Frontal cortex (tissue), 4 donors: ENCODE results near the gene BMP6. TPM values are rescaled to one million over a fixed set of nuclear protein-coding genes. Genes with fewer than 3 reads are reported as not detected.
A peak's percentile ranks its signal among the peaks of the same experiment; 100 is the strongest.
"Not testable (repeated sequence)": the region's sequence is repeated elsewhere in the genome, so short reads cannot be mapped to it uniquely, and the experiment has no call there.

Experiments used
- DNase-seq, 2 donors: peaks; one replicate each; pipeline ENCODE4 v3.0.0; 2012; ENCODE audit warnings: low spot score in 2 of 2
- FAIRE-seq: peaks from 2 replicates; lab custom pipeline; 2012; peaks lifted over from hg19 to GRCh38; lab: Jason Lieb, UNC
- total RNA-seq: library from RNA; depleted of rRNA; stranded (reverse); fragments of >200 nt; gene quantifications from one replicate; pipeline ENCODE4 v1.2.3, GENCODE V29; 2014
- donor health status: control.
- donor health status: control.
- donor health status: control.

The BMP6 gene
- total RNA-seq, 1 donor from 2014 or later = 4.9 TPM

DNA sequence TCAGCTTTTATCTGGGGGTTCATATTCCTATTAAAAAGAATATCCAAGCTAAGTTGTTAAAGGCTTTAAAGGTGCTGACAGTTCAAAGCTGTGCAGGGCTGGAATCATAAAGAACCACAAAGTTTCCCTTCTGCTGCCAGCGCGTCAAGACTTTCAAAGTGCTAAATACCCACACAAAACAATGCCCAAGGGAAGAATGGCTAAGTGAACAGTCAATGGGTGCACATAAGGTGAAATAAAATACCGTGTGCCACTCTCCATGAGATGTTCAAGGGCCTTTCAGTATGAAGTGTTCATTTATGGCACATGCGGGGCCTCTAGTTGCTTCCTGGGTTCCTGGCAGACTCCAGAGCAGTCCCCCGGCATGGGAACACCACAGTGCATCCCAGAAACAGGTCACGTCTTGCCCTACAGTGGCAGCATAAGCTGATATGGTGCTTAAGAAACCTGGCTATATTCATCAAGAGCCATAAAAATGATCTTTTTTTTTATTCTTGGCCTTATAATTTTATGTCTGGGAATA, 170.6 kb downstream of the BMP6 start:
- FAIRE-seq (no peak), DNase-seq (no peak)

DNA sequence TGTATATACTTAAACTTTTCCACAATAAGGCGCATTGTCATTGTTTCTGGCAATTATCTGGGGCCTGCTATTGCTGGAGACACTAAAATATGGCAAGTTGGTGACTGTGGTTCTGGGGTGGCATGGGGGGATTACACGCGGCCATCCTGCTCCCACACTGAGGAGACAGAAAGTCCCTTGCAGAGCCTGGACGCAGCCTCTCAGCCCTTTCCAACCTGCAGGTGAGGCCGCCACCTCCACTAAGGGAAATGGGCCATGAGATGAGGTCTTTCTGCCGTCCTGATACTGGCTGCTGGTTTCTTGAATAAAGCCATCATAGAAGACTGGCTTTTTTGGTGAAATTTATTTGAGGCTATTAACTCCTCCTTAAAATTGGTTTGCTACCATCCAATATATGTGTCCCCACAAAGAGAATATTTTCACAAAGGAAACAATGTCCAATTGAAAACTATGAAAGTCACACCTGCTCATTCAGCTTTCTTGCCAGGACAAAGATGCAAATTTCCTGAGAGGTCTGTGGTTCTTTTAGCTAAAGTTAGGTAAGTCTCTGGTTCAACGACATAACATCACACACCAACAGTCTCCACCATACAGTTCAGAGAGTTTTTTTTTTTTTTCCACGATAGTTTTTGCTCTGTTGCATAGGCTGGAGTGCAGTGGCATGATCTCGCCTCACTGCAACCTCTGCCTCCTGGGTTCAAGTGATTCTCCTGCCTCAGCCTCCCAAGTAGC, 171.7 kb downstream of the BMP6 start:
- no peak for FAIRE-seq
- no peak for DNase-seq

DNA sequence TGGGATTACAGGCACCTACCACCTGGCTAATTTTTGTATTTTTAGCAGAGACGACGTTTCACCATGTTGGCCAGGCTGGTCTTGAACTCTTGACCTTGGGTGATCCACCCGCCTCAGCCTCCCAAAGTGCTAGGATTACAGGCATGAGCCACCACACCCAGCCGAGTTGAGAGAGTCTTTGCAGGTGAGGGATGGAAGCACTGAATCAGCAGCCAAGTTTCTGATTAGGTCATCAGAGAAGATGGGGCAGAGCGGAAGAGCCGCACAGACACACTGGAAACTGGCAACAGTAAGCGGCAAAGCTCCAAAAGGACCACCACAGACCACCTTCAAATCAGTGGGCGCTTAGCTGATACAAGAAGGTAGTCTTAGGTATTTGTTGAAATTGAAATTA, 172.3 kb downstream of the BMP6 start:
- not testable (repeated sequence) for FAIRE-seq, DNase-seq

DNA sequence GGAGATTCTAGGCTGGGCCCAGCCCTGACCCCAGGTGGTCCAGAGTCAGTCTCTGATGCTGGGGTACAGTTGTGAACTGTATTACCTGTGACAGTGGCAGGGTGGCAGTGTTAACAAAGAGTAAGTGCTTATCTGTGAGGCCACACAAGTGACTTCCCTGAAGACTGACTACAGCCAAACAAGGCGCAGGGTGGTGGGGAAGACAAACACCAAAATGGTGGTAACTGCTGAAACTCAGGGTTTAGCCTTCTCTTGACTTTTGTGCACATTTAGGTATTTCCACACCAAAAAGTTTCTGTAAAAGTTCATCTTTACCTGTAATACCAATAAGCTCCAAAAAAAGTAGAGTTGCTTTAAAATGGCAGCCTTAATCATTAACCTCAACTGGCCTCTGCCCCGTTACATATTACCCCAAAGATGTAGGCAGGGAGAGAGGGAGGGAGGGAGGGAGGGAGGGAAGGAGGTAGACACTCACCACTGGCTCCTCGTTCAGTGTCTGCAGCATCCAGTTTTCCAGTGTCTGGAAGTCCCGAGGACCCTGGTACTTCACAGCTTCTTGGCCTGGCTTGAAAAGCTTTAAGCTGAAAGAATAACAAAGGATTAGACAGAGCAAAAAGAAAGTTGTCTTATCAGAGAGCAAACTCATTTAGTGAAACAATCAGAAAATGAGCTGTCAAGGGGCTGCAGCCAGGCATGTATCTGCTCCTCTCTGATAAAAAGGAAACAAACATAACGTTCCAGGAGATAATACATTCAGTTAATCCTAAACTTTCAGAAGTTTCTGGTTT, 173.4 kb downstream of the BMP6 start:
- no peak for FAIRE-seq
- DNase-seq = no peak

DNA sequence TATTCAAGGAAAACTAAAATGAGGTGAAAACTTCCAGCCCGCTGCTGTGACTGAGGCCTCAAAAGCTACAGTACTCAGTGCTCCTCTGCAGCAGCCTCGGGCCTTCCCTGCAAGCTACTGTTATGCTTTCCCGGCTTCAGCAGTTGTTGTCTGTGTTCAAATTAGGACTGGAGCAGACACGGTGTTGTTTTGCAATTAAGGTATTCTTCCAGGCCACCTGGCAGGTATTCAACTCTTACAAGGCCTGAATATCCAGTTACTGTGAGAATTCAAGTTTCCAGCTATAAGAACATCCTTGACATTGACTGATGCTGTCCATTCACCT, 174.0 kb downstream of the BMP6 start:
- DNase-seq = no peak
- FAIRE-seq = no peak

DNA sequence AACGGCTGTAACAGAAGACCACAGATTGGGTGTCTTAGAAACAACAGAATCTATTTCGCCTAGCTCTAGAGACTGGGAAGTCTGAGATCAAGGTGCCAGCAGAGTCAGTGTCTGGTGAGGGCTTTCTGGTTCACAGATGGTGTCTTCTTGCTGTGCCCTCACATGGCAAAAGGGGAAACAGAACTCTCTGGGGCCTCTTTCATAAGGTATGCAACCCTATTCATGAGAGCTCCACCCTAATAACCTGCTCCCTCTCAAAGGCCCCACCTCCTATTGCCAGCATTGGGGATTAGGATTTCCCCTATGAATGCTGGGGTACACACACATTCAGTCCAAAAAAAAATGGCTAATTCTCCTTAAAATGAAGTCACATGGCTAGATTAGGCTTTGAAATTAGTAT, 174.7 kb downstream of the BMP6 start:
- DNase-seq (no peak), FAIRE-seq (no peak)

DNA sequence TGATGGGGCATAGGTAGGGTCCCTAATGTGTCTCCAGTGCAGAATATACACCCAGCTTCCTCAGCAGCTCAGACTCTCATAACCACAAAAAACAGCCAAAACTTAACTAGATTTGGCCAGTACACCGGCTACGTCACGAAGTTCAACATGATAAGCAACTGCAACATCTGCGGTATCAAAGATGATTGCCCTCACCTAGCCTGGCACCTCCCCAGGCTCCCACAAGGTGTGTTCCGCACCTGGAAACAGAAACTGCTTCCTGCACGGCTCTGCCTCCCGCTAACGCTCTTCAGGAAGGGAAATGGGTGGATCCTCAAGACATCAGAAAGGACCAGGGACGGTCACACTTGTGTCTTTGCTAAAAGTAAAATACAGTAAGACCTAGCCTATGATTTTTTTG, 175.2 kb downstream of the BMP6 start:
- DNase-seq (no peak), FAIRE-seq (no peak)

DNA sequence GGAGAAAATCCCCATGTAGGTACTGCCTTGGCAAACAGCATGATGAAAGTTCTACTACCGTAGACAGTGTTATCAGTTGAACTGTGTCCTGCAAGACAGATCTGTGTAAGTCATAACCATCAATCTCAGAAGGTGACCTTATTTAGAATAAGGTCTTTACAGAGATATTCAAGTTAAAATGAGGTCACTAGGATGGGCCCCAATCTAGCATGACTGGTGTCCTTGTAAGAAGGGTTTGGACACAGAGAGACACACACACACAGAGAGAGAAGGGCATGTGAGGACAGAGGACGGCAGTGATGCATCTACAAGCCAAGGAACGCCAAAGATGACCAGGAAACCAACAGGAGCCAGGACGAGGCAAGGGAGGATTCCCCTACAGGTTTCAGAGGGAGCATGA, 175.9 kb downstream of the BMP6 start:
- FAIRE-seq = no peak
- DNase-seq = no peak

DNA sequence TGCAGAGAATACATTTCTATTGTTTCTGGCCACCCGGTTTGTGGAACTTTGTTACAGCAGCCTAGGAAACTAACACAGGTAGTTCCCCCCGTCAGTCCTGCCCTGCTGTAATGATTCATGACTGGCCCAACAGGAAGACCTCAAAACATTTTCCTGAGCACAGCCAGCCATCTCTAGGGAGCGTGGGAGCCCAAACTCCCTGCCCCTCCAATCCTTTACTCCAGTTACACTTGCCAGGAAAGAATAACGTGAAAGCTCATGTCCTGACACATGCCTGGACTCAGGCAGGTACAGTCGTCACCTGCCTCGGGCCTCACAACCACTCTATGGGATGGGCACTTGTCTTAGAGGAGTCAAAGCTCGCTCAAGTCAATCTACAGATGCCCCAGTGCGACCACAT, 176.3 kb downstream of the BMP6 start:
- FAIRE-seq = no peak
- DNase-seq = no peak

DNA sequence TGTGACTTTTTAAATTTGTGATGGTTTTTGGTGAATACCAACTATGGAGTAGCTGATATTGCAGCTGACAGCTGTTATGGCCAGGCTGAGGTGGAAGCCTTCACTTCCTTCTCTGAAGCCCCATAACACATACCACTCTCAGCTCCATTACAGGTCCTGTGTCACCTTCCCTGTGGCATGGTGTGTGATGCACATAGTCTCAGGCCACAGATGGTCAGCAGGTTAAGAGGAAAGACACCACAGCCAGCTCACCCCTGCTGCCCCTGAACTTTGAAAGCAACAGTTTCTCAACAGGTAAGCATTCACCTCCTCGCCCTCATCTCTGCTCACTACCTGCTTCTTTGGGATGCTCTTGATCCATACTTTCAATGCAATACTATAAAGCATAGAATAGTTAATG, 177.0 kb downstream of the BMP6 start:
- FAIRE-seq (no peak), DNase-seq (no peak)

DNA sequence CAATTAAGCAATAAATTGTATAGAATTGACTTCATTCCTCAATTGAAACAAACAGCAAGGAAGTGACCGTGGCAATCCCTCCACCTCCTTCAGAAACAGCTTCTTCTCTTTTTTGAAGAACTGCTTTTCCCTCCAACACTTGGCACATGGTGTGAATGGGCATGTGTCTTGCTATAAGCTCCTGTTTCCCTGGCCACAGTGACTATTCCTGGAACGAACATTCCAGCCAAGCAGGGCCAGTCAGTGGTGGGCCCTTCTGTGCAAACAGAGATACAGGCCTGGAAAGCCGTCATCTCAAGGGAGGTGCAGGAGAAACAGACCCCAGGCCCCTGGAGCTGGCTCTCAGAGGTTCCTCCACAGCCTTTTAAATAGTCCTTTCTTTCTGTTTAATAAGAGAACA, 177.8 kb downstream of the BMP6 start:
- DNase-seq = no peak

DNA sequence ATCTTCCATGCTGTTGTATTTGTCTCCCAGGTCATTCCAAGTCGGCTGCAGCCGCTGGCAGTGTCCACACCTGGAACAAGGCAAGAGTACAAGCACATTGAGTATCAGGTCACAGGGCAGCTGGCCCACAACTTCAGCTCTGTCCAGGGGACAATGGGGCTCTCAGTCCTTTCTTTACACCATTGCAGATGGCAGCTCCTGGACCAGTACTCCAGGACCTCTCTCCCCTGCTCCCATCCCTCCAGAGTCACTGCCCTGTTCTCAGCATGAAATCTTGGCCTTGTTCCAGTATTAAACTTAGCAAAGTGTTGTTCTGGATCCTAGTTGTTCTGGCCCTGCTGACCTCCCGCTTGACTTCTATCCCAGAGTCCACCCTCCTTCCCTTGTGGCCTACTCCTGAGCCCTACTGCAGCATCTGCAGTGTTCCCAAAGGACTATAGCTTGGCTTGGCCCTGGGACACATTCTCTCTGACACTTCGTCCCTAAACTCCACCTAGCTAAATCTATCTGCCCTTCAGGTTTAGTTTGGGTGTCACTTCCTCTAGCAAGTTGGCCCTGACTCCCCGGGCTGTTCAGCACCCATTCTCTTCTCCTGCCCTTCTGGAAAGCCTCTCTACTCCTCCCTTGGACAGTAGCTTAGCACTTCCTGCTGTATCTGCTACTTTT, 178.9 kb downstream of the BMP6 start:
- FAIRE-seq (no peak), DNase-seq (no peak)

More for the DNA sequence above, 177.8 kb downstream of the BMP6 start:
- FAIRE-seq = no peak

DNA sequence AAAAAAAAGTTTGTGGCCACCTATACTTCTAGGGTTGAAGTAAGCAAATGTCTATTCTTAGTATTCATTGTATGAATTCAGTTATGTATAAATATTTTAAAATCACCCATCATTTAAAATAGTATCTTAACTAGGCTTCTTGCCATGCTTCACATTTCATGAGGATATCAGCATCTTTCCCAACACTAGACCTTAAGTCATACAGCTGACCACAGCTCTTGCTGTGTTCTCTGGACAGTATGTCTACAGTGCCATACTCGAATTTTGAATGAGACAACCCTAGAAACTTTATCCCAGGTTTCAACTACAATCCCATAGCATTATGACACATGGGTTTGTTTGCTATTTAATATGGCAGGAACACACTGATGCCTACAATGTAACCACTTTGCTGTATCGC, 179.5 kb downstream of the BMP6 start:
- DNase-seq (no peak), FAIRE-seq (no peak)

DNA sequence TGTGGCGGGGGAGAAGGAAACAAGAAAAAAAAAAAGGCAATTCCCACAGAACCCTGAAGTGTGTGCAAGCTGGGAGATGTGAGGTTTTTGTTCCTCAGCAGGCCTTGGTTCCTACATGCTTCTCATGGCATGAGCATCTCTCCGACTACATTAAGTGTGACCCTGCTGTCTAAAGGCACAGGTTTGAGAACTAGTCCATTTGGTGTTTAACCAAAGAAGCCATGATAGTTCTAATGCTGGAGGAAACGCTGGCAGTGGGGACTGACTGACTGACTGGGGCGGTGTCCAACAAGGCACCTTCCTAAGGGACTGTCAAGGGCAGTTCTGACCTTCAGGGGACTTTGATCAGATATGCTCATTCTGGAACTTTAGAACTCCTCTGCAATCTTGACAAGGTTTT, 180.8 kb downstream of the BMP6 start:
- no peak for DNase-seq
- no peak for FAIRE-seq

DNA sequence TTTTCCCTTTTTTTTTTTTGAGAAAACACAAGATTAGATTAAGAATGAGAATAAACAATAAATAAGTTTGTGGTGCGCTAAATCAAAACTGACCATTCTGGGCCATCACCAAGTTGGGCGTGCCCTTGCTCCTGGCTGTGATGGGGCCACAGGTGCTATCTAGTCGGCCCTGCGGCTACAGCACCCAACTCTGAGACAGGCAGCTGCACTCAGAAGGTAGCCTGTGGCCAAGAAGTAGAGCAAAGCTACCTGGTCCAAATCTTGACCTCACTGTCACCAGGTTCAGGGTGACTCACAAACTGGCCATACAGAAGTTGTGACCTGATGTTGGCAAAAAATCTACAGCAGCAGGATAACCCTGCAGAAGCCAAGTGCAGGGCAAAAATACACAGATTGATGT, 181.3 kb downstream of the BMP6 start:
- no peak for DNase-seq
- FAIRE-seq = no peak

DNA sequence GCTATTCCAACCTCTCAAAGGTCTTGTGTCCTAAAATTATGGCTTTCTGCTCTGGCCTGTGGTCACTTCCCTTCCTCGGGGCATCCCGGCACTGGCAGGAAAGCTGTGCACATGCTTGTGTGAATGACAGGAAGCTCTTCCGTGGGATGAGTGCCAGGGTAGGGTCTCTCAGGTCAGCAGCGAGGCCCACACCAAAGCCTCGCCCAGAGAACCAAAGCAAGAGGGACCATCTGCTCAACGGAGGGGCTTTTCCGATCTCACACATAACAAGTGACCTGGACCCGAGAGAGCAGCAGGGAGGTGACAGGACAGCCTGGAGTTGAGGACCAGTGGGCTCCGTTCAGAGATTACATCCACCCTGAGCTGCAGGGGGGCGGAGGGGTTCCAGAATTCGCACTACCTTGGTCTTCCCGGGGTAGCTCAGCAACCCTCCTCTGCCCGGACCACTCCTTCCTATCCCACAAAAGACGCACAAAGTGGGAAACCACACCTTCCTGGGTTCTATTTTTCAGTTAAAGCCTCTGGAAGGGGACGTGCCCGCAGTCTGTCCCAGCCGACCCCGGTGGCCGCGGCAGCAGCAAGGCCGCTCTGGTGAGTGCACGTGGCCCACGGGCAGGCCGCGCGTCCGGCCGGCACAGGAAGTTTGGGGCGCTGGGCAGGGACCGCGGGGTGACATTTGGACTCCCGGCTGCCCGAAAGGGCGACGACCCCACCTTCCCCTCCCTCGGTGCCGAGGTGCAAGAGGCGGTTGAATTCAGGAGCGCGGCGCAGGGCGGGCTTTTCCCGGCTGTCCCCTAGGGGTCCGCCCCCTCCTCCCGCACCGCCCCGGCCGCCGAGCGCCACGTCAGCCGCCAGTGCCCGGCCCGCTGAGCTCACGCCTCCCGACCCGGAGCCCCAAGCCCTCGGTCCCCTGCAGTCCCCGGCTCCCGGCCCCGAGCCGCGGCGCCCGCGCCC, 183.7 kb downstream of the BMP6 start:
- peak; percentile 65 to 70 for DNase-seq

DNA sequence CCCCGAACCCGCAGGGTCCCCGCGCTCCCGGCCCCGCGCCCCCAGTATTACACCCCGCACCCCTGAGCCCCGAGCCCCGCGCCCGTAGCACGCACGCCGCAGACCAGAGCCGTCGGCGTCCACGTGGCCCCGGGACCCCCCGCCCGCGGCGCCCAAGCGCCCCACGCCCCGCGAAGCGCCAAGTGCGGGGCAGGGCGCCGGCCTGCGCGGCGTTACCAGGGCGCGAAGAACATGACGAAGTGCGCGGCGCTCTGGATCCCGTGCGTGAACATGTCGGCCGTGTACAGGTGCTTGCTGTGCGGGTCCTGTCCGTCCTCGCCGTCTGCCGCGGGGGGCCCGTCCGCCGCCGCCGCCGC, 184.4 kb downstream of the BMP6 start:
- FAIRE-seq = no peak
- no peak for DNase-seq

More for the DNA sequence above, 183.7 kb downstream of the BMP6 start:
- FAIRE-seq = no peak

DNA sequence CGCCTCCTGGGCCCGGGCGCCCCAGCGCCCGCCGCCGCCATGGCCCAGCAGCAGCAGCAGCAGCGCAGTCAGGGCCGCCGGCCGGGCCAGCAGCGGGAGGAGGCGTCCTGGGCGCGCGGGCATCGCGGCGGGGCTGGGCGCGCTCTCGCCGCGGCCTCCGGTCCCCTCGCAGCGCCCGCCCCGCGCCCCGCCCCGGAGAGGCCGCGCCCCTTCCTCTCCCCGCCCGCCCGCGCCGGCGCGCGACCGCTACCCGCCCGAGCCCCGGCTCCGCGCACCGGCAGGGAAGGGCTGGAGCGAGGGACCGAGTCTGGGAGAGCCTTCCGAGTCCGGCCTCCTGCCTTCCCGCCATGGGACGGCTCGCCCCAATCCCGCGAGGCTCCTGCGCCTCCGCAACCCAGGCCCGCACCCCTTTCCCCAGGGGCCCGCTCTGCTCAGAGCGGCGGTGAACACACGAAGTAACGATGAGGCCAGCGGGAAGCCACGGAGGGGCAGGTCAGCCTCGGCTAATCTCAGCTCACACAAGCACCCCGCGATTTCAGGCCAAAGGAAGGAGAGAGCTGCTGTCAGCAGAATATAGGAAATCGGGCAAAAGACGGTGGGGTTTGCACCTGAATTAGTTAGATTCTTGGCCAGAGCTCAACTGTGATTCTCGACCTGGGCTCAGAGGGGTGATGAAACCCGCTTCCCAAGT, 184.9 kb downstream of the BMP6 start, which contains the start of gene TXNDC5:
TXNDC5 (minus strand) TSS at position 135 of the 691 bp plus-strand sequence; CDS start at position 123, 12 bp downstream.
- peak; percentile 93 to 94 for DNase-seq
- FAIRE-seq = no peak

DNA sequence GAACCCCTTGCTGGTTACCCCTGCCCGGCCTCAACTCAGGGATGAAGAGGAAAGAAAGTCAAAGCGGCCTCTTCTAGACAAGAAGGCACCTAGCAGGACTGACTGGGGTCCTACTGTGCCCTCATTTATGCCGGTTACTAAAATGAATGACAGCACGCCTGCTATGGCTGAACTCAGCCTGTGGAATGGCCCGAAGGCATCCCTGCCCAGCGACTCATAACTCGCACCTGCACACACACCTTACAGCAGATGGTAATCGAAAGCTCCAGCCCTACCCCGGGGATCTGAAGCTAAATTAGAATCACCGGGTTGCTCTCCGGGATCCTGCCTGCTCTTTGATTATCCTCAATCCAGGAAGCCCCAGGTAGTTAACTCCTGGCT, 185.4 kb downstream of the BMP6 start:
- DNase-seq (no peak), FAIRE-seq (no peak)
